ENCODE measurements around the gene PGAM4. TPM values are rescaled to one million over a fixed set of nuclear protein-coding genes. Genes with fewer than 3 reads are reported as not detected.

PGAM4 gene
- total RNA-seq, 2 experiments from 2014 or later, result not detected

Other genes with a start within 250 kb of the PGAM4 start
- gene ATRX, start 183.4 kb downstream of the PGAM4 start, total RNA-seq, result 10 to 100 TPM; 72.7 to 79.5 TPM
- gene MAGT1, start 74.2 kb downstream of the PGAM4 start, total RNA-seq, result 10 to 100 TPM; 29.9 to 31.0 TPM
- 100 to 1,000 TPM; 106 to 117 TPM for gene COX7B, start 70.2 kb downstream of the PGAM4 start, total RNA-seq
- 10 to 100 TPM; 12.1 to 12.8 TPM for gene ATP7A, start 58.9 kb downstream of the PGAM4 start, total RNA-seq
- 100 to 1,000 TPM; 267 to 281 TPM for gene PGK1, start 134.6 kb upstream of the PGAM4 start, total RNA-seq
- 10 to 100 TPM in 1 of 2 experiments, 1 to 10 TPM in 1; 9.6 to 10.3 TPM for gene TAF9B, start 170.0 kb upstream of the PGAM4 start, total RNA-seq

All from CD4-positive, alpha-beta T cell (primary cell).